NCI-H526 treated with DMSO at 0.1 percent for 48 hours (cell line): ENCODE results near the gene MARCHF10.
A peak's percentile ranks its signal among the peaks of the same experiment; 100 is the strongest.
"Not testable (repeated sequence)": the region's sequence is repeated elsewhere in the genome, so short reads cannot be mapped to it uniquely, and the experiment has no call there.

Source experiments
- DNase-seq: peaks from one replicate; lab custom pipeline; 2025; lab: John Stamatoyannopoulos, UW

MARCHF10 gene

GRCh38 chr17:62717889-62718288 lies 90.2 kb downstream of the MARCHF10 start:
- no peak for DNase-seq

DNA sequence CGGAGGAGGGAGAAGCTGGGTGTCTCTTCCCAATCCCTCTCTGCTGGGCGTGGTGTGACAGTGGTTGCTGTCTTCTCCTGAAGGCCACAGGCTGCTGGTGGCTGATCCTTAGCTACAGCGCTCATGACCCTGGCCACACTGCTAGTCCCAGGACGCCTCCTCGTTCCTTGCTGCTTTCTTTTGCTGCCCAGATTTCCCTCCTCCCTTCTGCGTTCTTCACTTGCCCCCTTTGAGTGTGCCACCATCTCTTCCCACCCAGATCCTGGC lies 90.6 kb downstream of the MARCHF10 start:
- DNase-seq = no peak

DNA sequence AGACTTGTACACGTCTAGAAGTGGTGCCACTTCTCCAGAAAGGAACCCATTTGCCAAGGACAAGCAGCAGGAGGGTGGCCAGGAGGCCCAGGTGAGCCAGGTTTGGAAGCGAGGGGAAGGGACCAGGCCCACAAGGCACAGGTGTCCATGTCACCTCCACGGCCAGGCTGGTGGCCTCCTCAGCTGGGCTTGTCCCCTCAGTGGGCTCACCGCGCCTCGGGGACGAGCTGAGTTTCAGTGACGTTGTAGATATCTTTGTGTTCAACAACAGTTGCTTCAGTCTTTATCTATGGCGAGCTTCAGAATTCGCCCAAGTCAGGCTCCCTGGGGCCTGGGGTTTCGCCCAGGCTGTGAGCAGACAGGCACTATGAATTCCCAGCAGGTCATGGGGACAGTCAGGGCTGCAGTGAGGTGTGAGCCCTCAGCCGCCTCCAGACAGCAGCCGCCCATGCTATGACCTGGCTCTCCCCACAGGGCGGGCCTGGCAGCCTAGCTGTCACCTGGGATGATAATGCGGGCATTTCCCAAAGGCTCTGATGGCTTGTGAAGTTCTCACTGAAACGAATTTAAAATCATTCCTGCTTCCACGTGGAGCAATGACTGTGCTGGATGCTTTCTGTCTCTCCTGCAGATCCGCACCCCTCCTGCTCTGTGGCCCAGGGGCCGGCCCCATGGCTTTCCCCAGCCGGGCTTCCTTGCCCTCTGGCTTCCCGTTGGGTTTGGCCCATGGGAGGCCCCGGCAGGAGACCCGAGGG lies 91.1 kb downstream of the MARCHF10 start:
- no peak for DNase-seq

GRCh38 chr17:62715882-62716390 lies 92.2 kb downstream of the MARCHF10 start:
- no peak for DNase-seq

- DNase-seq = no peak
Measured at GRCh38 chr17:62714016-62714777, 93.9 kb downstream of the MARCHF10 start.

- no peak for DNase-seq
Measured at GRCh38 chr17:62713086-62713881, 94.8 kb downstream of the MARCHF10 start.

GRCh38 chr17:62712171-62712581 lies 95.9 kb downstream of the MARCHF10 start:
- DNase-seq = no peak

DNA sequence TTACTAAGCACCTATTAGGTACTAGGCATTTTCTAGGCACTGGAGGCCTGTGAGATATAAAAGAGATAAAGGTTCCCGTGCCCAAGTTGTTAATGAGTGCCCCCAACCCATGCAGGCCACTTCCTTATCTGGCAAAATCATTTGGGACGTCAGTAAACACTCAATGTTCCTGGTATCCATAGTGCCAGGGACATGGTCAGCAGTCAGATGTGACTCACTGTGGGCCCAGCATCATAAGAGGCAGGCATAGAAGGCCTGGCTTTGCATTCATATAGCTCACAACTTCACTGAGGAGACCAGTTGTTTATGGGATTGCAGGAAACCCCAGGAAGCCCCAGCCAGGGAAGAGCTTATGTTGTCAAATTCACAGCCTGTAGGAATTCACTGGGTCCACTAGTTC lies 99.5 kb downstream of the MARCHF10 start:
- DNase-seq = no peak

DNA sequence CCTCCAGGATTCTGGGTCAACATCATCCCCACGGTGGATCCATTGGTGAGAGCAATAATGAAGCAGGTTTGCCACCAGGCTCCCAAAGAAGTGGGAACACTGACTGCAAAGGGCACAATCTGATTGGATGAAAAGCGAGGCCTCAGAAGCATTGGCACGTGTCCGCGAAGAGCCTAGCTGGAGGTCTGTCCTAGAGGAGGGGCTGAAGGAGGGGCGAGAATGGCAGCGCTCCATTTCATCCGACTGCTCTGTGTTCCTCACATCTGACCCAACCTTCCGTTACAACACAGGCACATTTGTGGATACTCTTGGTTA lies 100.7 kb downstream of the MARCHF10 start:
- DNase-seq = no peak

DNA sequence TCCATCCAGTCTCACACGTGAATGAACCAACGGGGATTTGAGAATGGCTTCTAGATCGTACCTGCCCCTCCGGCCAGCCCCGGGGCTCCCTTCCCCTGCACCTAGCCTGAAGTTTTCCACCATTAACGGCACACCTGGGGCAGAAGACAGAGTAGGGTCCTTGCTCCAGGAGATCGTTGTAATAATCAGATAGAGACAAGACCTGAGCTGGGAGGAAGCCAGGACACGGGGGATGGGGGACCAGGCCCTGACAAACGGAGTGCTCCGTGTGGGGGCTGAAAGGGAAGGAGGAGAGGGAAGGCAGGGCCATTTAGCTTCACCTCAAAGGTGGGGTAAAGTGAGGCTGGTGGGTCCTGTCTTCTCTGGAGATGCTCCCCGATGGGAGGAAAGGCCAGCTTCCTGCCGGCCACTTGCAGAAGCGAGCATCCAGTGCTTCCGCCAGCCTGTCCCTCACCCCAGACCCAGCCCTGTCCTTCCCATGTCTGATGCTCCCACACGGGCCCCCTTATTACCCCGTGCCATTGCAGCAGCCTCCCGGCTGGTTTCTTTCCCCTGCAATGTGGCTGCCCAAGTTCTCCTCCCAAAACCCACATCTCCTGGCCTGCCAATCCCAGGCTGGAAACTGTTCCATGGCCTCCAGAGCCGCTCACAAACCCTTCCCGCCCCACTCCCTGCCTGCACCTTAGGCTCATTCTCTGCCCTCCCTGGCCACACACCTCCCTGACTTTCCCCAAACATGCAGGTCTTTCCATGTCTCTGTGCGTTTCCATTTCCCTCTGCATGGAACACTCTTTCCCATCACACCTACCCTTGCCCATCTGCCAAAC lies 101.3 kb downstream of the MARCHF10 start:
- DNase-seq = no peak

DNA sequence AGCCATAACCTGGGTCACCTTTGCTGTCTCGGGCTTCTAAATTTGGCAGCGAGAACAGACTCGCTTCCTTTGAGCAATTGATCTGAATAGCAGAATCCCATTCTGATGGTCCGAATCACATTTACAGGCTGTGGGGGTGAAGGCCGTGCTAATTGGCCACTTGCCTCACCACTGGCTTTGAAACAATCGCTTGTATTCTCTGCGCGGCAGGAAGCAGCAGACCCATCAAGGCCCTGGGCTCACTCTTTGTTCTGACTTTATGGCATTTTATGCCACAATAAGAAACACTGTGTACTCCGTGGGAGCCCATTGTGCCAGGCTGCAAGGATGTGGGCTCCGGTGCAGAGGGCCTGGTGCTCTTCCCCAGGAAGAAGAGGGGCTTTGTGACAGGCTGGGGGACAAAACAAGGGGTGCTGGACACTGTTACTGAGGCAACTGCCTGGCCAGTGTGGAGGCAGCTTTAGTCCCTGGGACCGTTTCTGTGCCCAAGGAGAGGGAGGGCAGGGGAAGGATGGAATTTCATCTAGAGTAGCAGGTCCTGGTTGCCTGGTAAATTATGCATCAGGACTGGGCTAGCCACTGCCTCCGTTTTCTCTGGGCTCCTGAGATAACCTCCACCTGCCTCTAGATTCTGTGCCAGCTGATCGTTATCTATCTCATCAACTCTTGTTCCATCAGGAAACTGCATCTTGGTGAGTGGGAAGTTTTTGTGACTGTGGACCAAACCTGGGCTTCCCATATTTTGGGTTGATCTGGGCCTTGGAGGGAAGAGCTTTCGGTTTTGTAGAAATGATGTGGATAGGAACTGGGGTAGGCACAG lies 102.1 kb downstream of the MARCHF10 start:
- no peak for DNase-seq

DNA sequence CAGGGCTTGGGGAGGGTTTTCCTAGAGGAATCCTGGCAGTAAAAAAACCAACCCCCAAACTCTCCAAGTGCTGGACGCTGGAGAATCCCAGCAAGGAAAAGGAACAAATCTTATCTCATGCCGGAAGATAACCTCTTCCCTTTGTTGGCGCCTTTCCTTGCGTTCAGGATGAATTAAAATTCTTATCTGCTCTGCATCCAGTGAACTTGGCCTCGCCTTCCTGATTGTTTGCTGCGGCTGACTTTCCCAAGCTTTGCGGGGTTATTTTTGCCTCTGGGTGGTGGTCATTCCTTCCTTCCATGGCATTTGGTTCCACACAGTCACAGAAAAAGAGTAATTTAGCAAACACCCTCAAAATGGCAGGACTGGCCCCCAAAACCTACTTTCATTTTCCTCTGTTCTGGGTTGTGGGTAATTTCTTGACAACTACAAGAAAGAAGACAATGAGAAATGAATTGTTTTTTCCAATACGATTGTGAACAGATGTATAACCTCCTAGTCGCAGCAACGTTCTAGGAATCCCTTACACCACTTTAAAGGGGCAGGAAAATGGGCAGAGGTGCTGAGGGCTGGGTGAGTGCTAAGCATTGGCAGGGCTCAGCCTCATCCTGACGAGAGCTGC lies 102.8 kb downstream of the MARCHF10 start:
- no peak for DNase-seq

DNA sequence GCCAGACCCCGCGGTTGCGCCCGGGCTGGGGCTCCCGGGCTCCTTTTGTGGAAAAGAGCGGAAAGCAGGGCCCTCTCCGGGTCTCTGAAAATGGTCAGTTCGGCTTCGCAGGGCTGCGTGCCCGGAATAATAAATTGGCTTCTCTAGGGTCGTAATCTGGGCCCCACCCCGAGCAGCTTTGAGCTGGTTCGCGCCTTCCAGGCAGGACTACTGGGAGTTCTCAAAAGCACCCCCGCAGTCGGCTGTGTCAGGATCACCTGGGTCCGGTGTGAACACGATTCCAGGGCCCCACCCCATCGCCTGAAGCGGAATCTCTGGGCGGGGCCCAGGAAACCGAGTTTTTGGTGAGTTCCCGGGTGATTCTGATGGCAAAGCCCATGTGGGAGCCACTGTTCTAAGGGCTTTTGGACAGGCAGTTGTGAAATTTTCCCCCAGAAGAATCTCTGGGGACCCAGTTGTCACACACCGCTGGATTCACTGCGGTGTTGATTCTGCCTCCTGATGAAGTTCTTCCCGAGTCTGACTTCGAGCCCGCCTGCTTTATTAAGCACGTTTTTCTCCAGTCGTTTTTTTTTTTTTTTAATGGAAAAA lies 103.6 kb downstream of the MARCHF10 start:
- no peak for DNase-seq

- peak; percentile 21 for DNase-seq
Measured at GRCh38 chr17:62703776-62704380, 104.2 kb downstream of the MARCHF10 start.

DNA sequence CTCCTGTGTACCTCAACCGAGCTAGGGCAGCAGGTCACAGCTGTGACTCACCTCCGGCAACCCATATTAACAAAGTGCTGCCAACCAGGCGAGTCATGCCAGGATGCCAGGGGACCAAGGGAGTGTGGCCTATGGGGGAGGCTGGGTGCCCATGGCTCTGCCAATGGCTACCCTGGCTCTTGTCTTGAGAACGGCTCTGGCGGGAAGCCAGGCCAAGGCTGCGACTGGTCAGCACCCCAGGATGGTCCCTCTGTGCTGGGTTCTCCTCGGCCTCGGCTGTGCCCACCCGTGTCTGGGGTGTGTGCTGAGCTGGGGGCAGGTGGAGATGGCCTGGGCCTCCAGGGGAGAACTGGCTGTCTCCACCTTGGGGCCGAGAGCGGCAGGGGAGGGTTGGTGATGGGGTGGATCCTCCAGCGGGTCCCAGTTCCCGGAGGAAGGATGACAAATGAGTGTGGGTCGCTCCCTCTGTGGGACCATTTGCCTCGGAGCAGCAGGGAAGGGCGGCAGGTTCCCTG lies 104.8 kb downstream of the MARCHF10 start:
- DNase-seq = no peak

DNA sequence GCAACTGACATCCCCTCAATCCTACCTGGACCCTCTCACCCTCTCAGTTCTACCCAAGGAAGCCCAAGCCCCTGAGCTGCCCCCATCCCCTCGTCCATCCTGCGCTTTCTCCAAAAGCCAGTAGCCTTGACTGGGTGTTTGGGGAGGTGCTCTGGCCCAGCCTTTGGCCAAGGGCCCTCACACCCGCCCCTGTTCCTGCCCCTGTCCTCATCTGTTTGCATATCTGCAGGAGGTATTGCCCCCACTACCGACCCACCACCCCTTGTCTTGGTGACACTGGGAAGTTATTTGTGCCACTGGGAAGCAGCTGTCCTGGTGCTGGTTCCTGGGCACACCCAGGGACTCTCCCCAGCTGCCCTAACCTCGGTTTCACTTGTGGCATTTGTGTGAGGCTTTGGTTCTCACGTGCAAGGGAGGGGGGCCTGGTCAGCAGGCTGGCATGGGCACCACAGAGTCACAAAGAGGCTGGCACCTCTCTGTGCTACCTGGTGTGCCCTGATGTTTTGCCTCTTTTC lies 105.3 kb downstream of the MARCHF10 start:
- no peak for DNase-seq

DNA sequence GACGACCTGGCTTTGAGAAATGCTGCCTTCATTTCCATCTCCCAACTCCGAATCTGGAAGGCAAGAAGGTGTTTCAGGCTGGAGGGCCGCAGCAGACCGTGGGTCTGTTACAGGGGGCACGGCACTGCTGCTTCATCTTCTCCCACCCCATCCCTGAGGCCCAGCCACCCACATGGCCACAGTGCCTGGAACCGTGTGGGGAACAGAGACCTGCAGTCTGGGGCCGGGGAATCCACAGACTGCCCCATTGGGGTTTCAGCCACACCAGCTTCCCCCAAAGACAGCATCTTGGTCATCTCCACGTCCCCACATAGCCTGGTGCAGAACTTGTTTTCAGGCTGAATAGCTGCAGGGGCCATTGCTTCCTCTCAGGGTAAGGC lies 106.4 kb downstream of the MARCHF10 start:
- no peak for DNase-seq

DNA sequence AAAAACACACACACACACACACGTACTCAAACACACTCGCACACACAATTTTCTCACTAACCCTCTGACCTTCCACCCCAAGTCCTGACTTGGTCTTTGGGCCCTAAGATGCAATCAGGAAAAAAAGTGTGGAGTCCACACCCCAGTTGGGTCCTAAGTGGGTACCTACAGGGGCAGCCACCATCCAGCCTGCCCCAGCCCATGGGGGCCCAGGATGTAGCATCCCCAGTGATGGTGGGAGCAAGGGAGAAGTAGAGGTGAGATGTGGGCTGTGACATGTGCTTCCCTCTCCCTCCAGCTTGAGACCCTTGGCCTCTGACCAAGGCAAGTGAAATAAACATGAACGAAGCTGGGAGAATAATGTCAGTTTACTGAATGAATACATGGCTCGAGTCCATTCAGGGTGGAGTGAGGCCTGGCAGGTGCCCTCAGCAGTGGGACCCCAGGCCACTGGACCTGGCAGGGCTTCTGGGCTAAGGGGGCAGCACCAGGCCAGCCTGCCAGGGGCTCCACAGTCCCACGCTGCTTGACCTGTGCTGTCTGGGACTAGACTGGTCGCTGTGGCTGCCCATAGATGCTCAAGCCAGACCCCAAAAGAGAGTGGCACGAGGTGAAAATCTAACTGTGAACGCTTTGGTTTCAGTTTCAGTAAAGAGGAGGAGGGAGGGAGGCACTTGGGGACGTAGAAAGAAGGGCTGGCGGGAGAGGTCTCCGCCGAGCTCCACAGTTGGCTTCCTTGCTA lies 107.0 kb downstream of the MARCHF10 start:
- DNase-seq = no peak

DNA sequence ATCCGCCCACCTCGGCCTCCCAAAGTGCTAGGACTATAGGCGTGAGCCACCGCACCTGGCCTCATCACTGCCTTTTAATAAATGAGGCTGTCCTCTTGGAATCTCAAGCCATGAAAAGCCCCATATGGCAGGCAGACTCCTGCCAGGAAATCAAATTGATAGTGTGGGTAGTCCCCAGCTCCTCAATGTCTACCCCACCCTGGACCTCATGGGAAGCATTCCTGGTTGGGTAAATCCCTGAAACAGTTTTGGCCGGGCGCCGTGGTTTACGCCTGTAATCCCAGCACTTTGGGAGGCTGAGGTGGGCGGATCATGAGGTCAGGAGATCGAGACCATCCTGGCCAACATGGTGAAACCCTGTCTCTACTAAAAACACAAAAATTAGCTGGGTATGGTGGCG lies 109.7 kb downstream of the MARCHF10 start:
- DNase-seq = not testable (repeated sequence)
